HTR-8/SVneo (cell line): Measurements from ENCODE around the gene LRRC32.

Experiments used
- DNase-seq: peaks from one replicate; pipeline ENCODE4 v3.0.0; 2011; ENCODE audit warnings: low spot score, mixed read lengths; ENCODE audit not compliant: insufficient read length
- FAIRE-seq: peaks from 2 replicates; lab custom pipeline; 2011; peaks lifted over from hg19 to GRCh38; lab: Jason Lieb, UNC

LRRC32 gene

GRCh38 chr11:76665921-76666351 is 4.6 kb downstream of the LRRC32 start:
- FAIRE-seq (no peak), DNase-seq (no peak)

GRCh38 chr11:76665172-76665571 is 5.4 kb downstream of the LRRC32 start:
- DNase-seq (no peak), FAIRE-seq (no peak)

GRCh38 chr11:76664578-76665061 is 5.9 kb downstream of the LRRC32 start:
- FAIRE-seq = no peak
- DNase-seq = no peak

DNA sequence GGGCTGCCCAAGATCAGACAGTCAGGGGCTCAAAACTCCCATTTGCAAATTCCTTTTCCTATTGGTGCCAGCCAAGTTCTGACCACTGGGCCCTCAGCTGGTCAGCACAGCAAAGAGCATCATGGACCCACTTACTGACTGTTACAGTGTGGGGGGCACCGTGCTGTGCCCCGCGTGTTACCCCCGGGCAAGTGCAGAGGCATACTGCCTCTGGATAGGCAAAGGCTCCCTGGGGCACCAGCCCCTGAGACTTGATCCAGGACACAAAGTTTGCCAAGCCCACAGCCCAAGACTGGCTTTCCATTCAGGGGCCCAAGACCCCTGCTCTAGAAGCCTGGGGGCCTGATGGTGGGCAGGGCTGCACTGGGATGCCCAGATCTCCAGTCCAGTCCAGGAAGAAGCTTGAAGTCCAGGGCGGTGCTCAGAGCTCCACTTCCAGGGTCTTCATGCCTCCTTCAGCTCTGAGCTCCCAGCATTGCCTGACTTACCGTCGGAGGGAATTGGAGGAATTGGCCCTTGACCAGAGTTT is 6.6 kb downstream of the LRRC32 start:
- DNase-seq = no peak
- FAIRE-seq = no peak

DNA sequence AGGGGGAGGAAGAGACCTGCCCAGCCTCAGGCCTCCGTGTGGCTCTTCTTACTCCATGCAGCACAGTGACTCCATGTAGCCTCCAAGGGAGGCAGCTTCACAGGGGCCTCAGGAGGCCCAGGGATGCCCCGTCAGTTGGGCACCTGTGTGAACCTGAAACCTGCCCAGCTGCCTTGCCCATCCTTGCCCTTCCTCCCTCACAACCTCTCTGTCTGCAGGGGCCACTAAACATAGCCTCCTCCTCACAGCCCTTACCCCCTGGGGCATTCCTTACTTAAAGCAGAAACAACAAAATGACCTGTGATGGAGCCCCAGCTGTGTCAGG is 7.1 kb downstream of the LRRC32 start:
- FAIRE-seq = no peak
- DNase-seq = no peak

GRCh38 chr11:76662656-76663485 is 7.7 kb downstream of the LRRC32 start:
- DNase-seq (no peak), FAIRE-seq (no peak)

DNA sequence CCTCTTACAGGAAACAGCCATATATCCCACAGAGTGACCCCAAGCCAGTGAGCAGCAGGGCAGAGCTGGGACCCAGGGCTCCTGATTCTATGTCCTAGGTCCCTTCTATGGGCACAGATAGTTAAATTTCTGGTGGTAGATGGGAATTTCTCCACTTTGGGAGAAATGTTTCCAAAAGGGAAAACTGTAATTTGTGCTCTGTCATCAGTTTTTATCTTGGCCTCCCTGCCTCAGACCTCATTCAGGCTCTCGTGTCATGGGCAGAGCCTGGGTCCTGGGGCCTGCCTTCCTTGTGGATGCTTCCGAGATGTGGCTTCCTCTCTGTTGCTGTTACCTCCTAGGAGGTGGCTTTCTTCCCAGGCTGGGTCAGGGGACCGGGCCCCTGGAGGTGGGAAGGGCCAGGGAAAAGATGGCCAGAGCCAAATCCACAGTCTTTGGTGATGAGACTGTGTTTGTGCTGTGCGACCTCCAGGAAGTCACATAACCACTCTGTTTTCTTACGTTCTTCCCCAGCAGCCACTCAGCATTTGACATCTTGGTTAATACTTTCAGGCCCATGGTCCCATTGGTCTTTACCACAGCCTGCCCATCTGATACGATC is 8.6 kb downstream of the LRRC32 start:
- FAIRE-seq (no peak), DNase-seq (no peak)

- no peak for FAIRE-seq
- no peak for DNase-seq
Measured at GRCh38 chr11:76661306-76661751, 9.2 kb downstream of the LRRC32 start.

- peak; percentile 46 for FAIRE-seq
- DNase-seq = no peak
Measured at GRCh38 chr11:76660533-76661305, 9.8 kb downstream of the LRRC32 start.

- FAIRE-seq (no peak), DNase-seq (no peak)
Measured at GRCh38 chr11:76659672-76660532, 10.6 kb downstream of the LRRC32 start.

DNA sequence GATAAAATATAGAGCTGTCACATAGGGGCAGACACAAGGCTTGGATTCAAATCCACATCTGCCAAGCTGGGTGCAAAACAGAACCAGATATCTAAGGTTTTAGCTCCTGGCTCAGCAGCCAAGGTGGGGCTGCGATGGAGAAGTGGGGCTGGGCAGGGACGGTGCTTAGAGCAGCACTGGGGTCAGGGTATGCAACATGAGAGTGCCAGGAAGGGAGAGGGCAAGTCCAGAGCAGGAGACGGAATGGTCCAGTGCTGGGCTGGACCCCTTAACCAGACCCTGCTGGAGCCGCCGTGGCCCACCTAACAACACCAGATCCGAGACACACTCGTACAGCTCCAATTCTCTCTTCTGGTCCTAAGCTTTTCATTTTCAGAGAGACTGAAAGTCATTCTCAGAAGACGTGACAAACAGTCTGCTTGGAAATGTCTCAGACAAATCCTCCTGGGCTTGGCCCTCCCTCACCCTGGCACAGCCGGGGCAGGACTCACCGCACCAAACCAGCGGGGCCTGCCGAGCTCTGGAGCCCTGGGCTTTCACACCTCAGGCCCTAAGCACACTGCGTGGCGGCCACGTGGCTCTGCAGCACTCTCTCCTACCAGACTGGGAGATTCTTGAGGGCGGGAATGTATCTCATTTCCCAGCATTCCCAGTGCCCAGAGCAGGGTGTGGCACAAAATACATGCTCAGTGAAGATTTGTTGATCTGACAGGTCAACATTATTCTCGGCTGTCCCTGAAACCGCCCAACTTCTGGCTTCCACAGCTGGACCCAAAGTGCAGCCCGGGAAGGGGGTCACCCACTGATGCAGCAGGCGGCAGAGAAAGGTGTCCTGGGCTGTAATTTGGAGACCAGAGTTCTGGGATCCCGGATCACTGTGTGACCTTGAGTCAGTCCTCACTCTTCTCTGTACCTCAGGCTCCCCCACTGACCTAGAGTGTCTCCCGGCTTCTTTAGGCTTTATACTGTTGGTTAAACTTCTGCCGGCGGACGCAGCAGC is 11.6 kb downstream of the LRRC32 start:
- no peak for DNase-seq
- no peak for FAIRE-seq

DNA sequence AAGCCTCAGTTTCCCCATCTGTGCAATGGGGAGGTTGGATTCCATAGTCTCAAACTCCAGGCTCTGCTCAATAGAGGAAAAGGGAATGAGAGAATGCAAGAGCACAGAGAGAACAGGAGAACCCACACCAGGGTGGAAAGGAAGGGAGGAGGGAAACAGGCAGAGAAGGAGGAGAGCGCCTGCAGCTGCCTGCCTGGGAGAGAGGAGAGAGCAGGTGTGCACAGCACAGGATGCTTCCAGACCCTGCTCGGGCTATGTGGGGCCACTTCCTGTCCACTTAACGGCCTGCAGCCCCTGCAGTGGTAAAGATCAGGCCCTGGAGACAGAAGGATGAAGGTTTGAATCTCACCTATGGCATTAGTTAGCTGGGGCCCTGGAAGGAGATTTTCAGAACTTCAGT is 12.3 kb downstream of the LRRC32 start:
- no peak for DNase-seq
- no peak for FAIRE-seq

- DNase-seq (no peak), FAIRE-seq (no peak)
Measured at GRCh38 chr11:76657187-76658170, 13.1 kb downstream of the LRRC32 start.

GRCh38 chr11:76656571-76657081 is 13.9 kb downstream of the LRRC32 start:
- FAIRE-seq = no peak
- no peak for DNase-seq

GRCh38 chr11:76656050-76656531 is 14.5 kb downstream of the LRRC32 start:
- no peak for DNase-seq
- no peak for FAIRE-seq

GRCh38 chr11:76655501-76656049 is 15.0 kb downstream of the LRRC32 start:
- DNase-seq (no peak), FAIRE-seq (no peak)

DNA sequence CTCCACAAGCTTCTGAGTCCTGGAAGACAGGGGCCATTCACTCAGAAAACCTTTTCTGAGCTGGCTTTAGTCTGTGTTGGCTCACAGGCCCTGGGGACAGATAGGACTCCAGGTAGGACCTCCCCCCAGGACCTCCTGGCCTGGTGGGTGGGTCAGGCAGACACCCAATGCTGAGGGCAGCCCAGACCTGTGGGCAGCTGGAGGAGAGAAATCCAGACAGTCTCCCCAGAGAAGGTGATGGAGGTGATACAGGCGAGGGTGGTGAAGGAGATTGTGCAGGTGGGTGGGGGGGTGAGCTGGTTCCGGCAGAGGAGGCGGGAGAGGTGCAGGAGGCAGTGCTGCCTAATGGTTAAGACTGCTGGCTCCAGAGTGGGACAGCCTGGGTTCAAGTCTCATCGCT is 15.6 kb downstream of the LRRC32 start:
- DNase-seq (no peak), FAIRE-seq (no peak)
